Natural killer cell treated with Interleukin-12 subunit alpha and Interleukin-12 subunit beta and Interleukin-15 and Interleukin-18, amount 100 ng/mL, for 72 hours (primary cell): ENCODE data around the gene GGCT. TPM values are rescaled to one million over a fixed set of nuclear protein-coding genes. Genes with fewer than 3 reads are reported as not detected.
"Not testable (repeated sequence)": the region's sequence is repeated elsewhere in the genome, so short reads cannot be mapped to it uniquely, and the experiment has no call there.

ENCODE experiments used
- ATAC-seq, 2 donors: fragments of 150-1000 bp; cut with Tn5 transposase in 1 of 2; sonication (Bioruptor Pico), chemical (Tn5 transposase) in 1 of 2; 2 replicates each; pipeline ENCODE4 v1.10.0; 2021
- DNase-seq: peaks from one replicate; pipeline ENCODE4 v3.0.0; 2022; ENCODE audit warnings: low spot score
- H3K27ac Mint-ChIP-seq, 2 donors: 1 replicate in 1 of 2; 2 replicates in 1 of 2; pipeline ENCODE4 v1.8.0; 2022; ENCODE audit warnings: mixed read lengths in 2 of 2, mild to moderate bottlenecking in 1 of 2, moderate library complexity in 1 of 2
- H3K27me3 Mint-ChIP-seq, 2 donors: 1 replicate in 1 of 2; 2 replicates in 1 of 2; pipeline ENCODE4 v1.8.0; 2022; ENCODE audit warnings: mixed read lengths in 2 of 2
- H3K36me3 Mint-ChIP-seq: one replicate; pipeline ENCODE4 v1.8.0; 2022; ENCODE audit warnings: mixed read lengths
- H3K4me1 Mint-ChIP-seq, 2 donors: 1 replicate in 1 of 2; 2 replicates in 1 of 2; pipeline ENCODE4 v1.8.0; 2022; ENCODE audit warnings: low read depth in 2 of 2, mixed read lengths in 2 of 2, mild to moderate bottlenecking in 1 of 2
- H3K4me3 Mint-ChIP-seq: one replicate; pipeline ENCODE4 v1.8.0; 2022; ENCODE audit warnings: mixed read lengths
- H3K9me3 Mint-ChIP-seq: 2 replicates; pipeline ENCODE4 v1.8.0; 2022; ENCODE audit warnings: mixed read lengths
- total RNA-seq, 2 donors: library from RNA; stranded (reverse); gene quantifications; one replicate each; pipeline ENCODE4 v1.2.3, GENCODE V29; 2022

Gene GGCT
- total RNA-seq, 2 donors from 2014 or later, result 37.9 to 61.7 TPM

GRCh38 chr7:30528779-30529178, 24.1 kb upstream of the GGCT start:
- H3K36me3 Mint-ChIP-seq, result no peaks in the 10 kb centered on the region
- no peaks in the 10 kb centered on the region for H3K27me3 Mint-ChIP-seq
- DNase-seq (no peak), ATAC-seq (no peak)
- H3K4me3 Mint-ChIP-seq, result no peak overlapping the region
- no peaks in the 10 kb centered on the region for H3K9me3 Mint-ChIP-seq
- H3K27ac Mint-ChIP-seq, result no peak overlapping the region
- H3K4me1 Mint-ChIP-seq, result peaks cover 15% of the 10 kb centered on the region in 2 donors

- not testable (repeated sequence) for DNase-seq, H3K36me3 Mint-ChIP-seq, H3K9me3 Mint-ChIP-seq, ATAC-seq, H3K4me3 Mint-ChIP-seq, H3K27ac Mint-ChIP-seq, H3K27me3 Mint-ChIP-seq
- H3K4me1 Mint-ChIP-seq, result peaks cover 15% of the 10 kb centered on the region in 2 donors
Observed at GRCh38 chr7:30527297-30527696, 22.7 kb upstream of the GGCT start.

GRCh38 chr7:30526163-30526562, 21.5 kb upstream of the GGCT start:
- Mint-ChIP-seq H3K4me1 (peaks cover 13 to 15% of the 10 kb centered on the region in 2 donors), H3K27me3 (no peaks in the 10 kb centered on the region), H3K36me3 (no peaks in the 10 kb centered on the region), H3K4me3 (no peak overlapping the region), H3K27ac (no peak overlapping the region), H3K9me3 (no peaks in the 10 kb centered on the region)
- ATAC-seq (no peak), DNase-seq (no peak)

GRCh38 chr7:30525429-30525828, 20.8 kb upstream of the GGCT start:
- H3K27me3 Mint-ChIP-seq, result no peaks in the 10 kb centered on the region
- H3K36me3 Mint-ChIP-seq, result no peaks in the 10 kb centered on the region
- ATAC-seq, result no peak

GRCh38 chr7:30524545-30524944, 19.9 kb upstream of the GGCT start:
- no peak overlapping the region for H3K4me3 Mint-ChIP-seq
- H3K27me3 Mint-ChIP-seq, result no peaks in the 10 kb centered on the region
- H3K4me1 Mint-ChIP-seq, result peaks cover 16 to 20% of the 10 kb centered on the region in 2 donors
- H3K36me3 Mint-ChIP-seq, result no peaks in the 10 kb centered on the region
- DNase-seq (no peak), ATAC-seq (no peak)
- no peaks in the 10 kb centered on the region for H3K9me3 Mint-ChIP-seq
- peak overlapping the region in 1 of 2 donors; percentile 26 for H3K27ac Mint-ChIP-seq

More at GRCh38 chr7:30525429-30525828, 20.8 kb upstream of the GGCT start:
- DNase-seq, result no peak
- Mint-ChIP-seq H3K4me1 (peaks cover 15 to 19% of the 10 kb centered on the region in 2 donors), H3K4me3 (no peak overlapping the region), H3K27ac (peak overlapping the region in 1 of 2 donors; percentile 26), H3K9me3 (no peaks in the 10 kb centered on the region)

- Mint-ChIP-seq H3K4me1 (peaks cover 16 to 20% of the 10 kb centered on the region in 2 donors), H3K27me3 (no peaks in the 10 kb centered on the region), H3K36me3 (no peaks in the 10 kb centered on the region), H3K27ac (no peak overlapping the region), H3K9me3 (no peaks in the 10 kb centered on the region), H3K4me3 (no peak overlapping the region)
- no peak for ATAC-seq
- no peak for DNase-seq
Observed at GRCh38 chr7:30523466-30523865, 18.8 kb upstream of the GGCT start.

GRCh38 chr7:30522159-30522558, 17.5 kb upstream of the GGCT start:
- no peaks in the 10 kb centered on the region for H3K27me3 Mint-ChIP-seq
- ATAC-seq (no peak), DNase-seq (no peak)
- H3K9me3 Mint-ChIP-seq, result no peaks in the 10 kb centered on the region
- H3K4me3 Mint-ChIP-seq, result no peak overlapping the region
- H3K27ac Mint-ChIP-seq, result no peak overlapping the region
- H3K36me3 Mint-ChIP-seq, result no peaks in the 10 kb centered on the region
- H3K4me1 Mint-ChIP-seq, result peaks cover 16 to 20% of the 10 kb centered on the region in 2 donors

- H3K4me3 Mint-ChIP-seq, result no peak overlapping the region
- H3K27ac Mint-ChIP-seq, result no peak overlapping the region
- peaks cover 16 to 20% of the 10 kb centered on the region in 2 donors for H3K4me1 Mint-ChIP-seq
- no peaks in the 10 kb centered on the region for H3K27me3 Mint-ChIP-seq
- H3K9me3 Mint-ChIP-seq, result no peaks in the 10 kb centered on the region
- ATAC-seq, result no peak
- no peaks in the 10 kb centered on the region for H3K36me3 Mint-ChIP-seq
- DNase-seq, result no peak
Observed at GRCh38 chr7:30521532-30521931, 16.9 kb upstream of the GGCT start.

GRCh38 chr7:30519122-30519521, 14.5 kb upstream of the GGCT start:
- no peak overlapping the region for H3K27ac Mint-ChIP-seq
- DNase-seq (no peak), ATAC-seq (no peak)
- no peaks in the 10 kb centered on the region for H3K9me3 Mint-ChIP-seq
- H3K36me3 Mint-ChIP-seq, result no peaks in the 10 kb centered on the region
- H3K27me3 Mint-ChIP-seq, result no peaks in the 10 kb centered on the region
- H3K4me3 Mint-ChIP-seq, result no peak overlapping the region
- H3K4me1 Mint-ChIP-seq, result peaks cover 4 to 6% of the 10 kb centered on the region in 2 donors

- Mint-ChIP-seq H3K27ac (no peak overlapping the region), H3K4me3 (no peak overlapping the region), H3K27me3 (no peaks in the 10 kb centered on the region), H3K9me3 (no peaks in the 10 kb centered on the region), H3K4me1 (peaks cover 4% of the 10 kb centered on the region in 2 donors), H3K36me3 (no peaks in the 10 kb centered on the region)
- ATAC-seq (no peak), DNase-seq (no peak)
Observed at GRCh38 chr7:30515761-30516160, 11.1 kb upstream of the GGCT start.

- Mint-ChIP-seq H3K27ac (no peak overlapping the region), H3K4me3 (no peak overlapping the region), H3K9me3 (no peaks in the 10 kb centered on the region), H3K27me3 (no peaks in the 10 kb centered on the region), H3K36me3 (no peaks in the 10 kb centered on the region), H3K4me1 (peaks cover 0 to 3% of the 10 kb centered on the region in 2 donors)
- DNase-seq, result no peak
- no peak for ATAC-seq
Observed at GRCh38 chr7:30514776-30515175, 10.1 kb upstream of the GGCT start.

GRCh38 chr7:30514177-30514576, 9.5 kb upstream of the GGCT start:
- H3K27ac Mint-ChIP-seq, result no peak overlapping the region

GRCh38 chr7:30513762-30514161, 9.1 kb upstream of the GGCT start:
- H3K27me3 Mint-ChIP-seq, result no peaks in the 10 kb centered on the region
- ATAC-seq (no peak), DNase-seq (no peak)
- no peaks in the 10 kb centered on the region for H3K36me3 Mint-ChIP-seq
- no peaks in the 10 kb centered on the region for H3K9me3 Mint-ChIP-seq
- H3K4me1 Mint-ChIP-seq, result peaks cover 0 to 3% of the 10 kb centered on the region in 2 donors
- no peak overlapping the region for H3K4me3 Mint-ChIP-seq
- no peak overlapping the region for H3K27ac Mint-ChIP-seq

More at GRCh38 chr7:30514177-30514576, 9.5 kb upstream of the GGCT start:
- Mint-ChIP-seq H3K27me3 (no peaks in the 10 kb centered on the region), H3K4me1 (peaks cover 0 to 3% of the 10 kb centered on the region in 2 donors), H3K36me3 (no peaks in the 10 kb centered on the region), H3K4me3 (no peak overlapping the region), H3K9me3 (no peaks in the 10 kb centered on the region)
- DNase-seq, result no peak
- ATAC-seq, result no peak

GRCh38 chr7:30511973-30512662, 7.5 kb upstream of the GGCT start:
- no peaks in the 10 kb centered on the region for H3K27me3 Mint-ChIP-seq
- no peak overlapping the region for H3K4me3 Mint-ChIP-seq
- H3K4me1 Mint-ChIP-seq, result peaks cover 0 to 3% of the 10 kb centered on the region in 2 donors
- ATAC-seq (no peak), DNase-seq (no peak)
- H3K36me3 Mint-ChIP-seq, result no peaks in the 10 kb centered on the region
- no peaks in the 10 kb centered on the region for H3K9me3 Mint-ChIP-seq
- no peak overlapping the region for H3K27ac Mint-ChIP-seq

- Mint-ChIP-seq H3K4me1 (peaks cover 0 to 3% of the 10 kb centered on the region in 2 donors), H3K36me3 (no peaks in the 10 kb centered on the region), H3K27me3 (no peaks in the 10 kb centered on the region), H3K4me3 (no peak overlapping the region), H3K27ac (no peak overlapping the region), H3K9me3 (no peaks in the 10 kb centered on the region)
- DNase-seq (no peak), ATAC-seq (no peak)
Observed at GRCh38 chr7:30511494-30511893, 6.9 kb upstream of the GGCT start.
